HEK293 (cell line): ENCODE results near the gene TRIM13.
A peak's percentile ranks its signal among the peaks of the same experiment; 100 is the strongest.

Experiments used
- CTCF ChIA-PET: fragments of 350-600 bp; formaldehyde crosslinking; extraction: SDS; loops from one replicate; lab custom pipeline; 2021; ENCODE audit warnings: antibody characterized with exemption; lab: Yijun Ruan, JAX
- POLR2A ChIA-PET: fragments of 300-600 bp; formaldehyde crosslinking; extraction: SDS; loops from one replicate; lab custom pipeline; 2020; ENCODE audit warnings: antibody characterized with exemption, inconsistent platforms; lab: Yijun Ruan, JAX
- H3K27ac ChIP-seq: fragments of 200-500 bp; sonication (Bioruptor generic); 2 replicates; pipeline ENCODE4 v1.5.1; 2014; ENCODE audit warnings: low read depth, low read length, control low read depth, inconsistent platforms; ENCODE audit errors: extremely low read depth
- H3K36me3 ChIP-seq, 2 experiments: fragments of 200-500 bp in 1 of 2; sonication (Bioruptor generic) in 1 of 2; 1 replicate in 1 of 2; 2 replicates in 1 of 2; pipeline ENCODE4 v1.5.1; 2014 to 2017; ENCODE audit warnings: inconsistent platforms in 2 of 2, low read length in 2 of 2; ENCODE audit not compliant: control insufficient read depth in 2 of 2, insufficient read depth in 1 of 2
- H3K4me1 ChIP-seq: fragments of 200-500 bp; sonication (Bioruptor generic); 2 replicates; pipeline ENCODE4 v1.5.1; 2014; ENCODE audit warnings: mild to moderate bottlenecking, low read length, inconsistent platforms; ENCODE audit not compliant: control insufficient read depth, insufficient read depth
- H3K4me3 ChIP-seq: 2 replicates; pipeline ENCODE4 v1.5.1; 2011; ENCODE audit warnings: low read depth, mild to moderate bottlenecking, control low read depth, low read length, moderate library complexity
- H3K9me3 ChIP-seq: fragments of 200-500 bp; sonication (Bioruptor generic); 2 replicates; pipeline ENCODE4 v1.5.1; 2014; ENCODE audit warnings: low read depth, low read length, inconsistent platforms; ENCODE audit not compliant: control insufficient read depth, insufficient read depth
- FEZF1 ChIP-seq: fragments of 450-650 bp; formaldehyde crosslinking; IDR thresholded peaks from 2 replicates; pipeline ENCODE4 v1.5.1; 2016; ENCODE audit warnings: missing biosample characterization, missing genetic modification characterization
- SCRT2 ChIP-seq: fragments of 450-650 bp; formaldehyde crosslinking; IDR thresholded peaks from 2 replicates; pipeline ENCODE4 v1.5.1; 2016; ENCODE audit warnings: missing biosample characterization, missing genetic modification characterization
- WT1 ChIP-seq: fragments of 450-650 bp; formaldehyde crosslinking; IDR thresholded peaks from 2 replicates; pipeline ENCODE4 v1.5.1; 2016; ENCODE audit warnings: missing biosample characterization, missing genetic modification characterization
- ZEB2 ChIP-seq: fragments of 450-650 bp; formaldehyde crosslinking; IDR thresholded peaks from 2 replicates; pipeline ENCODE4 v1.5.1; 2016; ENCODE audit warnings: missing biosample characterization, missing genetic modification characterization
- ZFP37 ChIP-seq: fragments of 450-650 bp; formaldehyde crosslinking; IDR thresholded peaks from 2 replicates; pipeline ENCODE4 v1.5.1; 2016; ENCODE audit warnings: missing biosample characterization, missing genetic modification characterization
- ZNF10 ChIP-seq: fragments of 450-650 bp; formaldehyde crosslinking; IDR thresholded peaks from 2 replicates; pipeline ENCODE4 v1.5.1; 2017; ENCODE audit warnings: missing biosample characterization, missing genetic modification characterization
- ZNF2 ChIP-seq: fragments of 450-650 bp; formaldehyde crosslinking; IDR thresholded peaks from 2 replicates; pipeline ENCODE4 v1.5.1; 2016; ENCODE audit warnings: missing biosample characterization, missing genetic modification characterization
- ZNF221 ChIP-seq: fragments of 450-650 bp; formaldehyde crosslinking; IDR thresholded peaks from 2 replicates; pipeline ENCODE4 v1.5.1; 2017; ENCODE audit warnings: missing biosample characterization, missing genetic modification characterization, borderline replicate concordance
- ZNF23 ChIP-seq: fragments of 450-650 bp; formaldehyde crosslinking; IDR thresholded peaks from 2 replicates; pipeline ENCODE4 v1.5.1; 2016; ENCODE audit warnings: missing biosample characterization, missing genetic modification characterization, borderline replicate concordance
- ZNF404 ChIP-seq: fragments of 450-650 bp; formaldehyde crosslinking; IDR thresholded peaks from 2 replicates; pipeline ENCODE4 v1.5.1; 2017; ENCODE audit warnings: missing biosample characterization, missing genetic modification characterization
- ZNF544 ChIP-seq: fragments of 450-650 bp; formaldehyde crosslinking; IDR thresholded peaks from 2 replicates; pipeline ENCODE4 v1.5.0; 2017; ENCODE audit warnings: missing biosample characterization, missing genetic modification characterization
- ZNF623 ChIP-seq: fragments of 450-650 bp; formaldehyde crosslinking; IDR thresholded peaks from 2 replicates; pipeline ENCODE4 v1.5.1; 2016; ENCODE audit warnings: missing biosample characterization, missing genetic modification characterization
- ZNF654 ChIP-seq: fragments of 450-650 bp; formaldehyde crosslinking; IDR thresholded peaks from 2 replicates; pipeline ENCODE4 v1.5.1; 2016; ENCODE audit warnings: low read depth, missing biosample characterization, missing genetic modification characterization
- ZNF670 ChIP-seq: fragments of 450-650 bp; formaldehyde crosslinking; IDR thresholded peaks from 2 replicates; pipeline ENCODE4 v1.5.1; 2016; ENCODE audit warnings: missing biosample characterization, missing genetic modification characterization, low read depth
- ZNF777 ChIP-seq: fragments of 450-650 bp; formaldehyde crosslinking; IDR thresholded peaks from 2 replicates; pipeline ENCODE4 v1.5.1; 2017; ENCODE audit warnings: missing biosample characterization, missing genetic modification characterization, borderline replicate concordance
- TF ChIP-seq, protein P1 (sequence below): fragments of 450-650 bp; formaldehyde crosslinking; IDR thresholded peaks from 2 replicates; pipeline ENCODE4 v1.5.1; 2017; ENCODE audit warnings: missing biosample characterization, missing genetic modification characterization
- TF ChIP-seq, protein P2 (sequence below): fragments of 450-650 bp; formaldehyde crosslinking; IDR thresholded peaks from 2 replicates; pipeline ENCODE4 v1.5.1; 2016; ENCODE audit warnings: missing biosample characterization, missing genetic modification characterization
- TF ChIP-seq, protein P3 (sequence below): fragments of 450-650 bp; formaldehyde crosslinking; IDR thresholded peaks from 2 replicates; pipeline ENCODE4 v1.5.1; 2017; ENCODE audit warnings: missing biosample characterization, missing genetic modification characterization

The TRIM13 gene

DNA sequence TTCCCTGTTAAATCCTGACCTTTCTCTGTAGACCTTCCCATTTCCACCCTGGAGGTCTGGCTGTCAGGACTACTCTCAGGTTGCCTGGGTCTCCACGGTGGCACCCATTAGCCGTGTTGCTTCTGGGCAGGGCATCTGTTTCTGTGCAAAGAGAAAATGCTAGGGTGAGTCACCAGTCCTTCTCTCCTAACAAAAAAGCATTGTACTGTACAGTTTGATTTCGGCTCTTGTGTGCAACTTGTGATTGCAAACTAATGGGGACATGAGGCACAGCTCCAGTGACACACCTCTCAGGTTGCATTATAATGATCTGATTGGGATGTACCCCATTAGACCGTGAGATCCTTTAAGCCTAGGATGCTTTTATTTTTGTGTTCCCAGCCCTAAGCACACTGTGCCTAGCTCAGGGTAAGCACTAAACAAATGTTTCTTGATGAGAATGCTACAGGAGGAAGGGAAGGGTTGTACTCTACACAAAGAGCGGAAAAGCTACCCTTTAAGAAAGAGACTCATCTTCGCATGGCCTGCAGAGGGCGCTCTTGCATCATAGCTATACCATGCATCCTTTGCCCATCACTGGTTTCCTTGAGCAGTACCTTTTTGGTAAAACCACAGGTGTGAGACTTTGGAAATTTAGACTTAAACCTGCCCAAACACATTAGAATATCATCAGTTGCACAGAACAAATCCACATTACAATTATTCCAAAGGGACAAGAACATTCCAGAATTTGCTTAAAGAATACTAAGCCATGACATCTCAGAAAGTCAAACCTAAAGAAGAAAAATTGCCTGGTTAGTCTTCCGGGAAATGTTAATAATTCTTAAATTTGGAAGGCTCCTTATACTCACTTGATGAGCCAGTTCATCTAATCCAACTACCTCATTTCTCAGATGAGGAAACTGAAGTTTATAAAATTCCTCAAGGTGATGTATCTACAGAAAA lies 20.3 kb upstream of the TRIM13 start:
- TF ChIP-seq ZNF654 (tag by site-specific recombination), result peak; percentile 75
- 0 out of 2 replicates have a peak, but pooled peaks have one; percentile 33 for TF ChIP-seq ZEB2 (tag by site-specific recombination)
- TF ChIP-seq ZNF2 (tag by site-specific recombination), result 0 out of 2 replicates have a peak, but pooled peaks have one; percentile 30
- TF ChIP-seq ZNF23 (tag by site-specific recombination), result no peak
- TF ChIP-seq ZNF777 (tag by site-specific recombination), result no peak
- 0 out of 2 replicates have a peak, but pooled peaks have one; percentile 12 for TF ChIP-seq ZNF10 (tag by site-specific recombination)
- TF ChIP-seq SCRT2 (tag by site-specific recombination), result peak; percentile 21; the same call in 1 of the 2 replicates
- no peak for TF ChIP-seq ZNF221 (tag by site-specific recombination)
- TF ChIP-seq, protein P1, sequence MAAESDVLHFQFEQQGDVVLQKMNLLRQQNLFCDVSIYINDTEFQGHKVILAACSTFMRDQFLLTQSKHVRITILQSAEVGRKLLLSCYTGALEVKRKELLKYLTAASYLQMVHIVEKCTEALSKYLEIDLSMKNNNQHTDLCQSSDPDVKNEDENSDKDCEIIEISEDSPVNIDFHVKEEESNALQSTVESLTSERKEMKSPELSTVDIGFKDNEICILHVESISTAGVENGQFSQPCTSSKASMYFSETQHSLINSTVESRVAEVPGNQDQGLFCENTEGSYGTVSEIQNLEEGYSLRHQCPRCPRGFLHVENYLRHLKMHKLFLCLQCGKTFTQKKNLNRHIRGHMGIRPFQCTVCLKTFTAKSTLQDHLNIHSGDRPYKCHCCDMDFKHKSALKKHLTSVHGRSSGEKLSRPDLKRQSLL (tag by site-specific recombination), result no peak
- TF ChIP-seq ZNF404 (tag by site-specific recombination), result no peak
- TF ChIP-seq FEZF1 (tag by site-specific recombination), result no peak
- TF ChIP-seq, protein P2, sequence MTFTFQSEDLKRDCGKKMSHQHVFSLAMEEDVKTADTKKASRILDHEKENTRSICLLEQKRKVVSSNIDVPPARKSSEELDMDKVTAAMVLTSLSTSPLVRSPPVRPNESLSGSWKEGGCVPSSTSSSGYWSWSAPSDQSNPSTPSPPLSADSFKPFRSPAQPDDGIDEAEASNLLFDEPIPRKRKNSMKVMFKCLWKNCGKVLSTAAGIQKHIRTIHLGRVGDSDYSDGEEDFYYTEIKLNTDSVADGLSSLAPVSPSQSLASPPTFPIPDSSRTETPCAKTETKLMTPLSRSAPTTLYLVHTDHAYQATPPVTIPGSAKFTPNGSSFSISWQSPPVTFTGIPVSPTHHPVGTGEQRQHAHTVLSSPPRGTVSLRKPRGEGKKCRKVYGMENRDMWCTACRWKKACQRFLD (tag by site-specific recombination), result no peak
- no peak for TF ChIP-seq ZFP37 (tag by site-specific recombination)
- TF ChIP-seq ZNF623 (tag by site-specific recombination), result no peak
- TF ChIP-seq ZNF670 (tag by site-specific recombination), result no peak
- no peak for TF ChIP-seq ZNF544 (tag by site-specific recombination)
- ChIA-PET POLR2A (interaction anchor here (1.1 kb wide), 1 partner anchor 106 kb away, joined by 3 read pairs; no protein-coding TSS in a partner anchor), CTCF (interaction anchor here (0.5 to 1.7 kb wide), 26 partner anchors 9 to 1096 kb away, joined by 3 to 10 read pairs (median 3); partner anchors contain the start of gene TRIM13)

DNA sequence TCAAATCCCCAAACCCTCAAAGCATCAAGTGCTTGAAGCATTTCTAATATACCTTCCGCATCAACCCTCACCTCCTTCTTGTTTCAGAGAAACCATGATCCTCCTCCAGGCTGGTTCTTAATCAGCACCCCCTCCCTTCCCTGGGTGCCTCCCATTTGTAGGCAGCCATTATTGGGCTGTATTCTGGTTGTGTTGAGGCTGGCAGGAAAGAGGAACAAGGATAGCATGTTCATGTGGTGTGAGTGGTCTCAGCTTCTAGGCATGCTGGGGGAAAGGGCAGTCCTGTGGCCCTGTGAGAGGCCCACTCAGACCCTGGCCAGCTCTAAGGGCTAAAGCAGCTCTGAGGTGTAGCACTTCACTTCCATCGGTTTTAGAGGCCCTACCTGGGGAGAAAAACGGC lies 18.9 kb upstream of the TRIM13 start:
- Histone ChIP-seq H3K4me3 (no peak overlapping the region), H3K9me3 (no peaks in the 10 kb centered on the region), H3K36me3 (no peaks in the 10 kb centered on the region), H3K4me1 (no peaks in the 10 kb centered on the region), H3K27ac (no peak overlapping the region)
- TF ChIP-seq ZFP37 (tag by site-specific recombination) (0 out of 2 replicates have a peak, but pooled peaks have one; percentile 33), WT1 (tag by site-specific recombination) (no peak)
- TF ChIP-seq, protein P3, sequence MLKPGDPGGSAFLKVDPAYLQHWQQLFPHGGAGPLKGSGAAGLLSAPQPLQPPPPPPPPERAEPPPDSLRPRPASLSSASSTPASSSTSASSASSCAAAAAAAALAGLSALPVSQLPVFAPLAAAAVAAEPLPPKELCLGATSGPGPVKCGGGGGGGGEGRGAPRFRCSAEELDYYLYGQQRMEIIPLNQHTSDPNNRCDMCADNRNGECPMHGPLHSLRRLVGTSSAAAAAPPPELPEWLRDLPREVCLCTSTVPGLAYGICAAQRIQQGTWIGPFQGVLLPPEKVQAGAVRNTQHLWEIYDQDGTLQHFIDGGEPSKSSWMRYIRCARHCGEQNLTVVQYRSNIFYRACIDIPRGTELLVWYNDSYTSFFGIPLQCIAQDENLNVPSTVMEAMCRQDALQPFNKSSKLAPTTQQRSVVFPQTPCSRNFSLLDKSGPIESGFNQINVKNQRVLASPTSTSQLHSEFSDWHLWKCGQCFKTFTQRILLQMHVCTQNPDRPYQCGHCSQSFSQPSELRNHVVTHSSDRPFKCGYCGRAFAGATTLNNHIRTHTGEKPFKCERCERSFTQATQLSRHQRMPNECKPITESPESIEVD (tag by site-specific recombination), result no peak
- ChIA-PET POLR2A (no interaction called here), CTCF (interaction anchor here (0.6 to 1.3 kb wide), 6 partner anchors 31 to 1017 kb away, joined by 3 to 7 read pairs (median 4); no protein-coding TSS in a partner anchor)

More for the DNA sequence above, 20.3 kb upstream of the TRIM13 start:
- H3K27ac ChIP-seq, result no peak overlapping the region
- no peak overlapping the region for H3K4me3 ChIP-seq
- H3K36me3 ChIP-seq, result no peaks in the 10 kb centered on the region
- H3K9me3 ChIP-seq, result no peaks in the 10 kb centered on the region
- H3K4me1 ChIP-seq, result no peaks in the 10 kb centered on the region
